SK-N-SH treated with all-trans-retinoic acid at 6 μM for 48 hours (cell line): ENCODE results near the gene MUSTN1.

Experiments used
- GLIS3 ChIP-seq: fragments of 250-450 bp; sonication (Bioruptor Pico); IDR thresholded peaks from 2 replicates; pipeline ENCODE4 v1.5.0; 2020; ENCODE audit warnings: mild to moderate bottlenecking, moderate library complexity
- OSR1 ChIP-seq: fragments of 250-450 bp; sonication (Bioruptor Pico); IDR thresholded peaks from 2 replicates; pipeline ENCODE4 v1.8.0; 2022; ENCODE audit warnings: moderate library complexity, mild to moderate bottlenecking, inconsistent platforms
- SNAI2 ChIP-seq: fragments of 250-450 bp; sonication (Bioruptor Pico); IDR thresholded peaks from 2 replicates; pipeline ENCODE4 v1.5.0; 2020; ENCODE audit warnings: mild to moderate bottlenecking, moderate library complexity
- TCF4 ChIP-seq: fragments of 250-450 bp; sonication (Bioruptor Pico); IDR thresholded peaks from 2 replicates; pipeline ENCODE4 v1.8.0; 2021; ENCODE audit warnings: mild to moderate bottlenecking, moderate library complexity, borderline replicate concordance
- ZFP3 ChIP-seq: fragments of 250-450 bp; sonication (Bioruptor Pico); IDR thresholded peaks from 2 replicates; pipeline ENCODE4 v1.5.0; 2020; ENCODE audit warnings: mild to moderate bottlenecking, moderate library complexity
- ZFP30 ChIP-seq: fragments of 450-650 bp; formaldehyde crosslinking; IDR thresholded peaks from 2 replicates; pipeline ENCODE4 v1.5.0; 2022; ENCODE audit warnings: mild to moderate bottlenecking, moderate library complexity
- ZNF70 ChIP-seq: fragments of 450-650 bp; formaldehyde crosslinking; IDR thresholded peaks from 2 replicates; pipeline ENCODE4 v1.5.0; 2020; ENCODE audit warnings: mild to moderate bottlenecking, moderate library complexity
- ZNF8 ChIP-seq: fragments of 450-650 bp; formaldehyde crosslinking; IDR thresholded peaks from 2 replicates; pipeline ENCODE4 v1.5.0; 2020; ENCODE audit warnings: mild to moderate bottlenecking, moderate library complexity
- TF ChIP-seq, protein P1 (sequence below): fragments of 250-450 bp; sonication (Bioruptor Pico); IDR thresholded peaks from 2 replicates; pipeline ENCODE4 v1.5.1; 2021; ENCODE audit warnings: mild to moderate bottlenecking, moderate library complexity
- TF ChIP-seq, protein P2 (sequence below): fragments of 250-450 bp; sonication (Bioruptor Pico); IDR thresholded peaks from 2 replicates; pipeline ENCODE4 v1.5.1; 2020; ENCODE audit warnings: low read depth, mild to moderate bottlenecking, moderate library complexity
- TF ChIP-seq, protein P3 (sequence below): fragments of 250-450 bp; sonication (Bioruptor Pico); IDR thresholded peaks from 2 replicates; pipeline ENCODE4 v1.8.0; 2020; ENCODE audit warnings: mild to moderate bottlenecking, moderate library complexity, borderline replicate concordance

DNA sequence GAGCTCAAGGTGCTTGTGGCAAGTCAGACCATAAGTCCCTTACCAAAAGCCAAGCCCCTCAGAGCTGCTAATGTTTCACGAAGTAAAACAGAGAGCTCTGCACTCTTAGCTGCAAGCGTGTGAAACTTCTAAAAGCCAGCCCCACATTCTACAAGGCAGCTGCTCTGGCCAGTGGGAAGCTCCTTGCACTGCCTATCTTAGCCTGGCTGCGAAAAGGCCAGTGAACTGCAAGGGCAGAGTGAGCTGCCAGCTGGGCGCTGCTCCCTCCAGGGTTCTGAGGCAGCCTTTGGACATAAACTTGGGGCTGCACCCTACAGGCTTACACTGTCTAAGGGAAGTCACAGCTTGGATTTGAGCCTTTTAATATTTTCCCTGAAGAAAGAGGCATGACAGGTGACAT, 2.2 kb upstream of the MUSTN1 start:
- no peak for TF ChIP-seq ZFP30 (CRISPR knock-in tag)
- TF ChIP-seq ZFP3 (CRISPR knock-in tag), result no peak
- TF ChIP-seq SNAI2 (CRISPR knock-in tag), result no peak
- TF ChIP-seq GLIS3, result no peak
- no peak for TF ChIP-seq ZNF8
- TF ChIP-seq, protein P1, sequence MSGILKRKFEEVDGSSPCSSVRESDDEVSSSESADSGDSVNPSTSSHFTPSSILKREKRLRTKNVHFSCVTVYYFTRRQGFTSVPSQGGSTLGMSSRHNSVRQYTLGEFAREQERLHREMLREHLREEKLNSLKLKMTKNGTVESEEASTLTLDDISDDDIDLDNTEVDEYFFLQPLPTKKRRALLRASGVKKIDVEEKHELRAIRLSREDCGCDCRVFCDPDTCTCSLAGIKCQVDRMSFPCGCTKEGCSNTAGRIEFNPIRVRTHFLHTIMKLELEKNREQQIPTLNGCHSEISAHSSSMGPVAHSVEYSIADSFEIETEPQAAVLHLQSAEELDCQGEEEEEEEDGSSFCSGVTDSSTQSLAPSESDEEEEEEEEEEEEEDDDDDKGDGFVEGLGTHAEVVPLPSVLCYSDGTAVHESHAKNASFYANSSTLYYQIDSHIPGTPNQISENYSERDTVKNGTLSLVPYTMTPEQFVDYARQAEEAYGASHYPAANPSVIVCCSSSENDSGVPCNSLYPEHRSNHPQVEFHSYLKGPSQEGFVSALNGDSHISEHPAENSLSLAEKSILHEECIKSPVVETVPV (CRISPR knock-in tag), result no peak
- TF ChIP-seq, protein P2, sequence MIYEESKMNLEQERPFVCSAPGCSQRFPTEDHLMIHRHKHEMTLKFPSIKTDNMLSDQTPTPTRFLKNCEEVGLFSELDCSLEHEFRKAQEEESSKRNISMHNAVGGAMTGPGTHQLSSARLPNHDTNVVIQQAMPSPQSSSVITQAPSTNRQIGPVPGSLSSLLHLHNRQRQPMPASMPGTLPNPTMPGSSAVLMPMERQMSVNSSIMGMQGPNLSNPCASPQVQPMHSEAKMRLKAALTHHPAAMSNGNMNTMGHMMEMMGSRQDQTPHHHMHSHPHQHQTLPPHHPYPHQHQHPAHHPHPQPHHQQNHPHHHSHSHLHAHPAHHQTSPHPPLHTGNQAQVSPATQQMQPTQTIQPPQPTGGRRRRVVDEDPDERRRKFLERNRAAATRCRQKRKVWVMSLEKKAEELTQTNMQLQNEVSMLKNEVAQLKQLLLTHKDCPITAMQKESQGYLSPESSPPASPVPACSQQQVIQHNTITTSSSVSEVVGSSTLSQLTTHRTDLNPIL, result no peak
- TF ChIP-seq TCF4, result no peak
- TF ChIP-seq, protein P3, sequence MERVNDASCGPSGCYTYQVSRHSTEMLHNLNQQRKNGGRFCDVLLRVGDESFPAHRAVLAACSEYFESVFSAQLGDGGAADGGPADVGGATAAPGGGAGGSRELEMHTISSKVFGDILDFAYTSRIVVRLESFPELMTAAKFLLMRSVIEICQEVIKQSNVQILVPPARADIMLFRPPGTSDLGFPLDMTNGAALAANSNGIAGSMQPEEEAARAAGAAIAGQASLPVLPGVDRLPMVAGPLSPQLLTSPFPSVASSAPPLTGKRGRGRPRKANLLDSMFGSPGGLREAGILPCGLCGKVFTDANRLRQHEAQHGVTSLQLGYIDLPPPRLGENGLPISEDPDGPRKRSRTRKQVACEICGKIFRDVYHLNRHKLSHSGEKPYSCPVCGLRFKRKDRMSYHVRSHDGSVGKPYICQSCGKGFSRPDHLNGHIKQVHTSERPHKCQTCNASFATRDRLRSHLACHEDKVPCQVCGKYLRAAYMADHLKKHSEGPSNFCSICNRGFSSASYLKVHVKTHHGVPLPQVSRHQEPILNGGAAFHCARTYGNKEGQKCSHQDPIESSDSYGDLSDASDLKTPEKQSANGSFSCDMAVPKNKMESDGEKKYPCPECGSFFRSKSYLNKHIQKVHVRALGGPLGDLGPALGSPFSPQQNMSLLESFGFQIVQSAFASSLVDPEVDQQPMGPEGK, result no peak
- TF ChIP-seq OSR1, result no peak
- no peak for TF ChIP-seq ZNF70 (CRISPR knock-in tag)
